Keratinocyte (primary cell): ENCODE results near the gene BCORL1. TPM values are rescaled to one million over a fixed set of nuclear protein-coding genes. Genes with fewer than 3 reads are reported as not detected.

Experiments
- DNase-seq: peaks from one replicate; pipeline ENCODE4 v3.0.0-alpha.2; 2011; ENCODE audit warnings: low read depth, missing footprints, low spot score
- FAIRE-seq: peaks from 2 replicates; lab custom pipeline; 2011; peaks lifted over from hg19 to GRCh38; lab: Jason Lieb, UNC
- H2AFZ ChIP-seq: 2 replicates; pipeline ENCODE4 v1.6.0; 2012; ENCODE audit warnings: low read length, control low read depth, inconsistent platforms; ENCODE audit not compliant: control insufficient read depth
- H3K27ac ChIP-seq: 2 replicates; pipeline ENCODE4 v1.5.1; 2011; ENCODE audit warnings: low read length; ENCODE audit not compliant: control insufficient read depth, insufficient read depth
- H3K27me3 ChIP-seq: 3 replicates; pipeline ENCODE4 v1.6.0; 2011; ENCODE audit warnings: low read length; ENCODE audit not compliant: control insufficient read depth, insufficient read depth; ENCODE audit errors: extremely low read depth
- H3K36me3 ChIP-seq, 2 experiments: 2 replicates in 1 of 2; 3 replicates in 1 of 2; pipeline ENCODE4 v1.5.1; 2011; ENCODE audit warnings: low read length in 2 of 2, mild to moderate bottlenecking in 1 of 2; ENCODE audit not compliant: control insufficient read depth in 2 of 2, insufficient read depth in 2 of 2; ENCODE audit errors: extremely low read depth in 1 of 2
- H3K4me1 ChIP-seq: 3 replicates; pipeline ENCODE4 v1.5.1; 2011; ENCODE audit warnings: low read length; ENCODE audit not compliant: control insufficient read depth, insufficient read depth; ENCODE audit errors: extremely low read depth
- H3K4me2 ChIP-seq: 3 replicates; pipeline ENCODE4 v1.6.0; 2011; ENCODE audit warnings: low read depth, low read length; ENCODE audit not compliant: control insufficient read depth, insufficient read depth; ENCODE audit errors: extremely low read depth
- H3K4me3 ChIP-seq, 3 experiments: fragments of 200-600 bp in 1 of 3; sonication (generic) in 1 of 3; 2 replicates in 2 of 3; 3 replicates in 1 of 3; pipeline ENCODE4 v1.5.1; 2011 to 2016; ENCODE audit warnings: low read length in 3 of 3, mild to moderate bottlenecking in 3 of 3, control low read depth in 2 of 3, inconsistent platforms in 1 of 3, low read depth in 1 of 3, mixed read lengths in 1 of 3, mixed run types in 1 of 3, moderate library complexity in 1 of 3; ENCODE audit not compliant: control insufficient read depth in 2 of 3, insufficient read depth in 2 of 3; ENCODE audit errors: extremely low read depth in 1 of 3
- H3K79me2 ChIP-seq: 2 replicates; pipeline ENCODE4 v1.6.0; 2012; ENCODE audit warnings: low read length; ENCODE audit not compliant: control insufficient read depth, insufficient read depth
- H3K9ac ChIP-seq: 3 replicates; pipeline ENCODE4 v1.6.0; 2011; ENCODE audit warnings: low read length; ENCODE audit not compliant: control insufficient read depth, insufficient read depth; ENCODE audit errors: extremely low read depth
- H3K9me1 ChIP-seq: 3 replicates; pipeline ENCODE4 v1.6.0; 2011; ENCODE audit warnings: low read length; ENCODE audit not compliant: control insufficient read depth, insufficient read depth; ENCODE audit errors: extremely low read depth
- H3K9me3 ChIP-seq: 2 replicates; pipeline ENCODE4 v1.5.1; 2012; ENCODE audit warnings: low read depth, low read length; ENCODE audit not compliant: control insufficient read depth
- H4K20me1 ChIP-seq: 3 replicates; pipeline ENCODE4 v1.6.0; 2011; ENCODE audit warnings: low read length; ENCODE audit not compliant: control insufficient read depth, insufficient read depth; ENCODE audit errors: extremely low read depth
- CTCF ChIP-seq, 3 experiments: IDR thresholded peaks in 1 of 3; conservative IDR thresholded peaks in 1 of 3; optimal IDR thresholded peaks in 1 of 3; 2 replicates in 2 of 3; 3 replicates in 1 of 3; pipeline versions ENCODE3 to v1.5.1; 2011; ENCODE audit warnings: low read length in 3 of 3, mild to moderate bottlenecking in 3 of 3, moderate library complexity in 2 of 3, control low read depth in 1 of 3, inconsistent platforms in 1 of 3; ENCODE audit not compliant: insufficient read depth in 2 of 3; ENCODE audit errors: extremely low read depth in 1 of 3
- EZH2 ChIP-seq: IDR thresholded peaks from one replicate; pipeline ENCODE4 v1.6.1; 2012; ENCODE audit warnings: inconsistent platforms, mild to moderate bottlenecking, low read length, moderate library complexity
- dilution Hi-C: fragments of 300-500 bp; cut with MboI; formaldehyde crosslinking; loops from one replicate; pipeline ENCODE4 v1.7.0; 2020; ENCODE audit warnings: low sequenced_read_pairs; ENCODE audit not compliant: extremely low pct_ligation_motif_present
- polyA plus RNA-seq, 5 experiments: library from polyadenylated mRNA; depleted of rRNA in 3 of 5; stranded (reverse) in 3 of 5; stranded (forward) in 1 of 5; unstranded in 1 of 5; fragments of >200 nt; gene quantifications; 1 replicate in 1 of 5; 2 replicates in 3 of 5; 3 replicates in 1 of 5; pipeline versions ENCODE4 v1.2.1 to v1.2.3, GENCODE V29; 2011 to 2012; ENCODE audit warnings: missing spikeins in 2 of 5, low read depth in 1 of 5, low replicate concordance in 1 of 5

The BCORL1 gene
- polyA plus RNA-seq, 1 donor (not counting 4 experiments of a cell fraction or from before 2014, with no cell fraction given) = 0.54 TPM

DNA sequence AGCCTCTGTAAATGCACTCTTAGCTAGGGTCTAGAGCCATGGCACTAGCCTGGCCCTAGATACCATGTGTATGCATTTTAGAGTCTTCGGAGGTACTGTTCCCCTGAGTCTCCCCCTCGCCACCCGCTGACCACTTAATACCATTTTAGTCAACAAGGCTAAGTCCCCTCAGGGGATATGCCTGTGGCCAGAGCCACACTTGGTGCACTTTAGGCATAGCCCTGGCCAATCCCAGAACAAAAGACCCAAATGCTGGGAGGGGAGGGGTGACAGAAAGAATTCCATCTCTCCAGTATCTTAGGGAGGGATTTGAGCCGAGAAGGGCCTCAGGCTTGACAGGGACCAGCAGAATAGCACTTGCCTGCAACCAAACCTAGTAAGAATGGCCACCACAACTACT, 28.6 kb upstream of the BCORL1 start:
- H3K4me3 ChIP-seq = no peak overlapping the region
- no peak overlapping the region for H3K9ac ChIP-seq
- no peaks in the 10 kb centered on the region for H3K36me3 ChIP-seq
- dilution Hi-C loops = no loop called here
- no peaks in the 10 kb centered on the region for H4K20me1 ChIP-seq
- no peak for TF ChIP-seq CTCF (optimal IDR thresholded peaks at IDR 0.05 in 1 of 3, IDR thresholded peaks at IDR 0.05 in 1 of 3, conservative IDR thresholded peaks at IDR 0.05 in 1 of 3; ENCODE audit: extremely low read depth in 1 of 3, insufficient read depth in 2 of 3, low read length in 3 of 3)
- TF ChIP-seq EZH2 = no peak
- H3K9me1 ChIP-seq = no peaks in the 10 kb centered on the region
- no peak overlapping the region for H3K4me2 ChIP-seq
- H2AFZ ChIP-seq = no peak overlapping the region
- DNase-seq (no peak), FAIRE-seq (no peak)
- H3K9me3 ChIP-seq = no peaks in the 10 kb centered on the region
- H3K27me3 ChIP-seq = peaks cover 3% of the 10 kb centered on the region
- peaks cover 4% of the 10 kb centered on the region for H3K4me1 ChIP-seq
- H3K79me2 ChIP-seq = no peaks in the 10 kb centered on the region
- H3K27ac ChIP-seq = no peak overlapping the region

GRCh38 chrX:129954804-129955203, 27.6 kb upstream of the BCORL1 start:
- Histone ChIP-seq H3K27me3 (peaks cover 3% of the 10 kb centered on the region), H2AFZ (no peak overlapping the region), H3K27ac (no peak overlapping the region), H3K4me3 (no peak overlapping the region), H3K36me3 (no peaks in the 10 kb centered on the region), H3K79me2 (no peaks in the 10 kb centered on the region), H3K4me1 (peaks cover 12% of the 10 kb centered on the region), H3K9ac (no peak overlapping the region), H3K9me1 (no peaks in the 10 kb centered on the region), H3K9me3 (no peaks in the 10 kb centered on the region), H4K20me1 (no peaks in the 10 kb centered on the region), H3K4me2 (no peak overlapping the region)
- TF ChIP-seq EZH2 (no peak), CTCF (optimal IDR thresholded peaks at IDR 0.05 in 1 of 3, IDR thresholded peaks at IDR 0.05 in 1 of 3, conservative IDR thresholded peaks at IDR 0.05 in 1 of 3; ENCODE audit: extremely low read depth in 1 of 3, insufficient read depth in 2 of 3, low read length in 3 of 3) (no peak)
- dilution Hi-C loops = no loop called here
- no peak for FAIRE-seq
- no peak for DNase-seq
